GM12878 (cell line): ENCODE results near the gene EBP. TPM values are rescaled to one million over a fixed set of nuclear protein-coding genes. Genes with fewer than 3 reads are reported as not detected.

ENCODE experiments used
- CEBPB ChIP-seq, 2 experiments: fragments of 150-350 bp in 1 of 2; IDR thresholded peaks; 2 replicates each; pipeline ENCODE4 v1.6.1; 2012 to 2014; ENCODE audit warnings: low read depth in 2 of 2, low read length in 2 of 2, borderline replicate concordance in 1 of 2, inconsistent platforms in 1 of 2
- EP300 ChIP-seq, 2 experiments: fragments of 150-350 bp in 1 of 2; IDR thresholded peaks; 2 replicates each; pipeline ENCODE4 v1.6.1; 2011 to 2012; ENCODE audit warnings: low read depth in 2 of 2, low read length in 2 of 2, borderline replicate concordance in 1 of 2, improper control_type of control experiment in 1 of 2, inconsistent platforms in 1 of 2; ENCODE audit not compliant: control insufficient read depth in 1 of 2
- FOS ChIP-seq: IDR thresholded peaks from 3 replicates; pipeline ENCODE4 v1.6.1; 2011; ENCODE audit warnings: borderline replicate concordance; ENCODE audit not compliant: insufficient read length; ENCODE audit errors: extremely low read depth
- FOXK2 ChIP-seq: fragments of 450-650 bp; IDR thresholded peaks from 2 replicates; pipeline ENCODE4 v1.6.1; 2017; ENCODE audit warnings: mild to moderate bottlenecking, moderate library complexity
- MEF2A ChIP-seq: IDR thresholded peaks from 2 replicates; pipeline ENCODE4 v1.6.1; 2011; ENCODE audit warnings: low read depth, mild to moderate bottlenecking, low read length, moderate library complexity; ENCODE audit not compliant: insufficient read depth
- PAX8 ChIP-seq: fragments of 450-650 bp; IDR thresholded peaks from 2 replicates; pipeline ENCODE4 v1.6.1; 2017; ENCODE audit warnings: mild to moderate bottlenecking, moderate library complexity
- SMAD5 ChIP-seq: IDR thresholded peaks from 2 replicates; pipeline ENCODE4 v1.6.1; 2016; ENCODE audit warnings: antibody characterized with exemption, low read depth
- SUPT20H ChIP-seq: IDR thresholded peaks from 2 replicates; pipeline ENCODE4 v1.6.1; 2011; ENCODE audit warnings: low read depth, mild to moderate bottlenecking, low read length, moderate library complexity, borderline replicate concordance; ENCODE audit not compliant: control insufficient read depth
- TCF12 ChIP-seq: IDR thresholded peaks from 2 replicates; pipeline ENCODE4 v1.6.1; 2011; ENCODE audit warnings: low read depth, mild to moderate bottlenecking, low read length
- TCF7 ChIP-seq: IDR thresholded peaks from 2 replicates; pipeline ENCODE4 v1.6.1; 2014; ENCODE audit warnings: antibody characterized with exemption, borderline replicate concordance
- ZBED1 ChIP-seq: IDR thresholded peaks from 2 replicates; pipeline ENCODE4 v1.6.1; 2016; ENCODE audit warnings: borderline replicate concordance
- ZNF207 ChIP-seq: fragments of 450-650 bp; IDR thresholded peaks from 2 replicates; pipeline ENCODE4 v1.6.1; 2014; ENCODE audit warnings: antibody characterized with exemption, mild to moderate bottlenecking, borderline replicate concordance
- ZNF384 ChIP-seq: IDR thresholded peaks from 2 replicates; pipeline ENCODE4 v1.6.1; 2012; ENCODE audit warnings: low read depth, mild to moderate bottlenecking, low read length, improper control_type of control experiment, borderline replicate concordance
- polyA plus RNA-seq, 11 experiments: library from polyadenylated mRNA; depleted of rRNA in 4 of 11; unstranded in 6 of 11; stranded (reverse) in 5 of 11; fragments of >200 nt; fragmentation: Nextera tagmentation in 4 of 11; fragmentation: Illumina TruSeq in 1 of 11; extraction: Ambion mirVana in 4 of 11; extraction: Trizol in 1 of 11; gene quantifications; 1 replicate in 1 of 11; 2 replicates in 10 of 11; pipeline versions ENCODE4 v1.2.1 to v1.2.3, GENCODE V29; 2011 to 2016; ENCODE audit warnings: inconsistent platforms in 2 of 11, missing spikeins in 2 of 11, low read depth in 1 of 11
- total RNA-seq, 4 experiments: library from RNA; depleted of rRNA in 3 of 4; stranded (reverse); fragments of >200 nt in 3 of 4; fragmentation: Illumina TruSeq in 1 of 4; extraction: Trizol in 1 of 4; gene quantifications; 2 replicates each; pipeline versions ENCODE4 v1.2.1 to v1.2.3, GENCODE V29; 2013 to 2021
- TF ChIP-seq, protein P1 (sequence below): fragments of 450-650 bp; IDR thresholded peaks from 2 replicates; pipeline ENCODE4 v1.6.1; 2018; ENCODE audit warnings: mild to moderate bottlenecking, low read depth, moderate library complexity; ENCODE audit not compliant: partially characterized antibody
- TF ChIP-seq, protein P2 (sequence below): IDR thresholded peaks from 2 replicates; pipeline ENCODE4 v1.6.1; 2012; ENCODE audit warnings: mild to moderate bottlenecking, low read depth, low read length
- TF ChIP-seq, protein P3 (sequence below): fragments of 450-650 bp; formaldehyde crosslinking; IDR thresholded peaks from 2 replicates; pipeline ENCODE4 v1.5.0; 2022; ENCODE audit warnings: mild to moderate bottlenecking, missing genetic modification characterization

The EBP gene
- total and polyA plus RNA-seq, 10 of the 15 experiments (the other 5 are each of a cell fraction or from before 2014, with no cell fraction given): 125 to 628 (median 180) TPM

DNA sequence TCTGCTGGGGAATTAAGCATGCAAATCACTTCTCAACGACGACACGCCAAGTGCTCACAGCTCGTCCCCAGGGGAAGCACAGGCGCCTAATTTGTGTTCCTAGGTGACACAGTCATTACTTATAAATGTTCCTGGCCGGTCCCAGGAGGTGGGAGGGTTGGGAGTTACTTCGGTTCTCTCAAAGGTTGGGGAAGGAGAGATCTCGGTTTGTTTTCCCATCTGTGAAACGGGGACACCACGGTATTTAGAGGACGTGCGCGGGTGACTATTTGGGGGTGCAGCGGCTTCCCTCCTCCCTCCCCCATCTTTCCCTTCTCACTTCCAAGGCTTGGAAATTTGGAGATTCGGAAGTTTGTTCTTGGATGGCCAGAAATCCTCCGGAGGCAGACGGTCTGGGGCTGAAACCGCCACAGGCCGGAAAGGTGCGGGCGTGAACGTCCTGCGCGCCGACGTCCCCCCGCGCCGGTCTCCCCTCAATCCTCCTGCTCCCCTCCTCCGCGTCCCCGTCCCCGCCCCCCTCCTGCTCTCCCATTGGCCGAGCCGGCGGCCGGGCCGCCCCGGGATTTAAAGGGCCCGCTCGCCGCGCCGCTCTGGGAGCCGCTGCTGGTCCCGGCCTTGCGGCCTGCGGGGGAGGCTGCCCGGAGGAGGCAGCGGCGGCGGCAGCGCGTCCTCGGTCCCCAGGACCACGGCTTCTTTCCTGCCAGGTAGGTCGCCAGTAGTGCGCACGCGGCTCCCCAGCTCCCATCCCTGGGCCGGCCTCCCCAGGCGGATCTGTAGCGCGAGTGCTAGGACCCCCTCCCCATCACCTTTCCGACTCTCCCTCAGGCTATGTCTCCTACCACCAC, 13.0 kb upstream of the EBP start, which contains the start of gene PORCN (continued):
- TF ChIP-seq, protein P1, sequence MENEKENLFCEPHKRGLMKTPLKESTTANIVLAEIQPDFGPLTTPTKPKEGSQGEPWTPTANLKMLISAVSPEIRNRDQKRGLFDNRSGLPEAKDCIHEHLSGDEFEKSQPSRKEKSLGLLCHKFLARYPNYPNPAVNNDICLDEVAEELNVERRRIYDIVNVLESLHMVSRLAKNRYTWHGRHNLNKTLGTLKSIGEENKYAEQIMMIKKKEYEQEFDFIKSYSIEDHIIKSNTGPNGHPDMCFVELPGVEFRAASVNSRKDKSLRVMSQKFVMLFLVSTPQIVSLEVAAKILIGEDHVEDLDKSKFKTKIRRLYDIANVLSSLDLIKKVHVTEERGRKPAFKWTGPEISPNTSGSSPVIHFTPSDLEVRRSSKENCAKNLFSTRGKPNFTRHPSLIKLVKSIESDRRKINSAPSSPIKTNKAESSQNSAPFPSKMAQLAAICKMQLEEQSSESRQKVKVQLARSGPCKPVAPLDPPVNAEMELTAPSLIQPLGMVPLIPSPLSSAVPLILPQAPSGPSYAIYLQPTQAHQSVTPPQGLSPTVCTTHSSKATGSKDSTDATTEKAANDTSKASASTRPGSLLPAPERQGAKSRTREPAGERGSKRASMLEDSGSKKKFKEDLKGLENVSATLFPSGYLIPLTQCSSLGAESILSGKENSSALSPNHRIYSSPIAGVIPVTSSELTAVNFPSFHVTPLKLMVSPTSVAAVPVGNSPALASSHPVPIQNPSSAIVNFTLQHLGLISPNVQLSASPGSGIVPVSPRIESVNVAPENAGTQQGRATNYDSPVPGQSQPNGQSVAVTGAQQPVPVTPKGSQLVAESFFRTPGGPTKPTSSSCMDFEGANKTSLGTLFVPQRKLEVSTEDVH: no peak
- TF ChIP-seq, protein P2, sequence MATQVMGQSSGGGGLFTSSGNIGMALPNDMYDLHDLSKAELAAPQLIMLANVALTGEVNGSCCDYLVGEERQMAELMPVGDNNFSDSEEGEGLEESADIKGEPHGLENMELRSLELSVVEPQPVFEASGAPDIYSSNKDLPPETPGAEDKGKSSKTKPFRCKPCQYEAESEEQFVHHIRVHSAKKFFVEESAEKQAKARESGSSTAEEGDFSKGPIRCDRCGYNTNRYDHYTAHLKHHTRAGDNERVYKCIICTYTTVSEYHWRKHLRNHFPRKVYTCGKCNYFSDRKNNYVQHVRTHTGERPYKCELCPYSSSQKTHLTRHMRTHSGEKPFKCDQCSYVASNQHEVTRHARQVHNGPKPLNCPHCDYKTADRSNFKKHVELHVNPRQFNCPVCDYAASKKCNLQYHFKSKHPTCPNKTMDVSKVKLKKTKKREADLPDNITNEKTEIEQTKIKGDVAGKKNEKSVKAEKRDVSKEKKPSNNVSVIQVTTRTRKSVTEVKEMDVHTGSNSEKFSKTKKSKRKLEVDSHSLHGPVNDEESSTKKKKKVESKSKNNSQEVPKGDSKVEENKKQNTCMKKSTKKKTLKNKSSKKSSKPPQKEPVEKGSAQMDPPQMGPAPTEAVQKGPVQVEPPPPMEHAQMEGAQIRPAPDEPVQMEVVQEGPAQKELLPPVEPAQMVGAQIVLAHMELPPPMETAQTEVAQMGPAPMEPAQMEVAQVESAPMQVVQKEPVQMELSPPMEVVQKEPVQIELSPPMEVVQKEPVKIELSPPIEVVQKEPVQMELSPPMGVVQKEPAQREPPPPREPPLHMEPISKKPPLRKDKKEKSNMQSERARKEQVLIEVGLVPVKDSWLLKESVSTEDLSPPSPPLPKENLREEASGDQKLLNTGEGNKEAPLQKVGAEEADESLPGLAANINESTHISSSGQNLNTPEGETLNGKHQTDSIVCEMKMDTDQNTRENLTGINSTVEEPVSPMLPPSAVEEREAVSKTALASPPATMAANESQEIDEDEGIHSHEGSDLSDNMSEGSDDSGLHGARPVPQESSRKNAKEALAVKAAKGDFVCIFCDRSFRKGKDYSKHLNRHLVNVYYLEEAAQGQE: no peak
- no peak for TF ChIP-seq ZNF384
- TF ChIP-seq MEF2A: no peak
- no peak for TF ChIP-seq EP300 (IDR thresholded peaks at IDR 0.05; ENCODE audit: borderline replicate concordance in 1 of 2, control insufficient read depth in 1 of 2, low read depth in 2 of 2, low read length in 2 of 2)
- TF ChIP-seq SMAD5: no peak
- TF ChIP-seq, protein P3, sequence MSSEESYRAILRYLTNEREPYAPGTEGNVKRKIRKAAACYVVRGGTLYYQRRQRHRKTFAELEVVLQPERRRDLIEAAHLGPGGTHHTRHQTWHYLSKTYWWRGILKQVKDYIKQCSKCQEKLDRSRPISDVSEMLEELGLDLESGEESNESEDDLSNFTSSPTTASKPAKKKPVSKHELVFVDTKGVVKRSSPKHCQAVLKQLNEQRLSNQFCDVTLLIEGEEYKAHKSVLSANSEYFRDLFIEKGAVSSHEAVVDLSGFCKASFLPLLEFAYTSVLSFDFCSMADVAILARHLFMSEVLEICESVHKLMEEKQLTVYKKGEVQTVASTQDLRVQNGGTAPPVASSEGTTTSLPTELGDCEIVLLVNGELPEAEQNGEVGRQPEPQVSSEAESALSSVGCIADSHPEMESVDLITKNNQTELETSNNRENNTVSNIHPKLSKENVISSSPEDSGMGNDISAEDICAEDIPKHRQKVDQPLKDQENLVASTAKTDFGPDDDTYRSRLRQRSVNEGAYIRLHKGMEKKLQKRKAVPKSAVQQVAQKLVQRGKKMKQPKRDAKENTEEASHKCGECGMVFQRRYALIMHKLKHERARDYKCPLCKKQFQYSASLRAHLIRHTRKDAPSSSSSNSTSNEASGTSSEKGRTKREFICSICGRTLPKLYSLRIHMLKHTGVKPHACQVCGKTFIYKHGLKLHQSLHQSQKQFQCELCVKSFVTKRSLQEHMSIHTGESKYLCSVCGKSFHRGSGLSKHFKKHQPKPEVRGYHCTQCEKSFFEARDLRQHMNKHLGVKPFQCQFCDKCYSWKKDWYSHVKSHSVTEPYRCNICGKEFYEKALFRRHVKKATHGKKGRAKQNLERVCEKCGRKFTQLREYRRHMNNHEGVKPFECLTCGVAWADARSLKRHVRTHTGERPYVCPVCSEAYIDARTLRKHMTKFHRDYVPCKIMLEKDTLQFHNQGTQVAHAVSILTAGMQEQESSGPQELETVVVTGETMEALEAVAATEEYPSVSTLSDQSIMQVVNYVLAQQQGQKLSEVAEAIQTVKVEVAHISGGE: peak; percentile 77
- no peak for TF ChIP-seq SUPT20H
- no peak for TF ChIP-seq CEBPB (IDR thresholded peaks at IDR 0.05; ENCODE audit: borderline replicate concordance in 1 of 2, low read depth in 2 of 2, low read length in 2 of 2)
- TF ChIP-seq ZBED1: no peak
- TF ChIP-seq TCF7: no peak
- TF ChIP-seq PAX8: no peak
- no peak for TF ChIP-seq ZNF207
- TF ChIP-seq FOS: no peak
- TF ChIP-seq TCF12: 0 out of 2 replicates have a peak, but pooled peaks have one; percentile 3
- TF ChIP-seq FOXK2: no peak
